Hepatocyte (in vitro differentiated cells): ENCODE results near the gene NR2E1. TPM values are rescaled to one million over a fixed set of nuclear protein-coding genes. Genes with fewer than 3 reads are reported as not detected.
A peak's percentile ranks its signal among the peaks of the same experiment; 100 is the strongest.

ENCODE experiments used
- DNase-seq: peaks from one replicate; pipeline ENCODE4 v3.0.0-alpha.2; 2016; ENCODE audit warnings: low spot score
- H2AFZ ChIP-seq: fragments of 200-600 bp; sonication (generic); 2 replicates; pipeline ENCODE4 v1.6.0; 2016; ENCODE audit warnings: antibody characterized with exemption, mild to moderate bottlenecking
- H3K27ac ChIP-seq: fragments of 200-600 bp; sonication (generic); 2 replicates; pipeline ENCODE4 v1.5.1; 2016; ENCODE audit warnings: mild to moderate bottlenecking
- H3K27me3 ChIP-seq: fragments of 200-600 bp; sonication (generic); 2 replicates; pipeline ENCODE4 v1.6.1; 2016
- H3K36me3 ChIP-seq: fragments of 200-600 bp; sonication (generic); replicated peaks from 2 replicates; pipeline ENCODE4 v1.5.1; 2016; ENCODE audit warnings: low read depth; ENCODE audit not compliant: insufficient read depth
- H3K4me1 ChIP-seq: fragments of 200-600 bp; sonication (generic); 2 replicates; pipeline ENCODE4 v1.5.1; 2016; ENCODE audit warnings: mild to moderate bottlenecking, moderate library complexity; ENCODE audit not compliant: insufficient read depth
- H3K4me2 ChIP-seq: fragments of 200-600 bp; sonication (generic); 2 replicates; pipeline ENCODE4 v1.6.0; 2016
- H3K4me3 ChIP-seq: fragments of 200-600 bp; sonication (generic); 2 replicates; pipeline ENCODE4 v1.5.1; 2016; ENCODE audit warnings: mild to moderate bottlenecking
- H3K79me2 ChIP-seq: fragments of 200-600 bp; sonication (generic); 2 replicates; pipeline ENCODE4 v1.6.0; 2017; ENCODE audit warnings: mild to moderate bottlenecking
- H3K9me2 ChIP-seq: fragments of 200-600 bp; sonication (generic); replicated peaks from 2 replicates; pipeline ENCODE4 v1.6.0; 2017; ENCODE audit warnings: mild to moderate bottlenecking; ENCODE audit not compliant: insufficient read depth
- H3K9me3 ChIP-seq: fragments of 200-600 bp; sonication (generic); 2 replicates; pipeline ENCODE4 v1.5.1; 2016; ENCODE audit warnings: low read depth, mild to moderate bottlenecking
- H4K20me1 ChIP-seq: fragments of 200-600 bp; sonication (generic); 2 replicates; pipeline ENCODE4 v1.6.0; 2016; ENCODE audit warnings: mild to moderate bottlenecking; ENCODE audit not compliant: insufficient read depth, poor library complexity, severe bottlenecking
- EZH2 ChIP-seq: fragments of 200-600 bp; sonication (generic); IDR thresholded peaks from 2 replicates; pipeline ENCODE4 v1.6.1; 2016; ENCODE audit warnings: antibody characterized with exemption, mild to moderate bottlenecking, borderline replicate concordance
- EZH2phosphoT487 ChIP-seq: fragments of 200-600 bp; sonication (generic); IDR thresholded peaks from one replicate; pipeline ENCODE4 v1.6.1; 2018; ENCODE audit warnings: antibody characterized with exemption, mild to moderate bottlenecking, low read depth, moderate library complexity; ENCODE audit not compliant: unreplicated experiment, severe bottlenecking
- whole genome bisulfite sequencing: methylation state at CpG from one replicate; pipeline ENCODE4 v1.1.6; 2016; ENCODE audit warnings: low lambda C conversion rate; ENCODE audit errors: missing lambda C conversion rate; 5-methylcytosine and 5-hydroxymethylcytosine counted together
- polyA plus RNA-seq: library from polyadenylated mRNA; unstranded; fragments of >200 nt; fragmentation: Nextera tagmentation; extraction: Ambion mirVana; gene quantifications from 2 replicates; pipeline ENCODE4 v1.2.1, GENCODE V29; 2016
- total RNA-seq: library from RNA; depleted of rRNA; stranded (reverse); fragments of >200 nt; gene quantifications from 2 replicates; pipeline ENCODE4 v1.2.3, GENCODE V29; 2014
- TF ChIP-seq, protein P1 (sequence below): fragments of 200-600 bp; sonication (generic); IDR thresholded peaks from 2 replicates; pipeline ENCODE4 v1.5.1; 2016; ENCODE audit warnings: antibody characterized with exemption, mild to moderate bottlenecking; ENCODE audit not compliant: poor library complexity

NR2E1 gene
- total and polyA plus RNA-seq, 2 experiments from 2014 or later: not detected

DNA sequence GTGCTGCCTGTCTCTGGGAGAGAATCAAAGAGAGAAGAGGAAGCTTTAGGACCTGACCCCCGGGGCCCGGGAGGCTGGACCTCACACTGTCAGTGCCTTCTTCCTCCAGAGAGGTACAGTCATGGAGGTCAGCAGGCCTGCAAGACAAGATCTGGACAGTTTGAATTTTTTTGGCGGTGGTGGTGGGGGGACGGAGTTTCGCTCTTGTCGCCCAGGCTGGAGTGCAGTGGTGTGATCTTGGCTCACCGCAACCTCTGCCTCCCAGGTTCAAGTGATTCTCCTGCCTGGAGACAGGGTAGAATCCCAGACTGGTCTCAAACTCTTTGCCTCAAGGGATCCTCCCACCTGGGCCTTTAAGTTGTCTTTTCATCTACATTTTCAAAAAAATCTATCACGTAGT lies 34.4 kb downstream of the NR2E1 start:
- no peak overlapping the region for H3K4me2 ChIP-seq
- H3K27ac ChIP-seq: peak overlapping the region; percentile 12
- no peaks in the 10 kb centered on the region for H3K79me2 ChIP-seq
- no peaks in the 10 kb centered on the region for H3K9me2 ChIP-seq
- H4K20me1 ChIP-seq: no peaks in the 10 kb centered on the region
- H3K27me3 ChIP-seq: no peaks in the 10 kb centered on the region
- WGBS: 92% methylated on average over 8 of the region's 8 CpGs
- no peaks in the 10 kb centered on the region for H3K9me3 ChIP-seq
- no peak overlapping the region for H3K4me3 ChIP-seq
- H3K36me3 ChIP-seq: no peaks in the 10 kb centered on the region
- DNase-seq: no peak
- TF ChIP-seq EZH2phosphoT487: no peak
- TF ChIP-seq, protein P1, sequence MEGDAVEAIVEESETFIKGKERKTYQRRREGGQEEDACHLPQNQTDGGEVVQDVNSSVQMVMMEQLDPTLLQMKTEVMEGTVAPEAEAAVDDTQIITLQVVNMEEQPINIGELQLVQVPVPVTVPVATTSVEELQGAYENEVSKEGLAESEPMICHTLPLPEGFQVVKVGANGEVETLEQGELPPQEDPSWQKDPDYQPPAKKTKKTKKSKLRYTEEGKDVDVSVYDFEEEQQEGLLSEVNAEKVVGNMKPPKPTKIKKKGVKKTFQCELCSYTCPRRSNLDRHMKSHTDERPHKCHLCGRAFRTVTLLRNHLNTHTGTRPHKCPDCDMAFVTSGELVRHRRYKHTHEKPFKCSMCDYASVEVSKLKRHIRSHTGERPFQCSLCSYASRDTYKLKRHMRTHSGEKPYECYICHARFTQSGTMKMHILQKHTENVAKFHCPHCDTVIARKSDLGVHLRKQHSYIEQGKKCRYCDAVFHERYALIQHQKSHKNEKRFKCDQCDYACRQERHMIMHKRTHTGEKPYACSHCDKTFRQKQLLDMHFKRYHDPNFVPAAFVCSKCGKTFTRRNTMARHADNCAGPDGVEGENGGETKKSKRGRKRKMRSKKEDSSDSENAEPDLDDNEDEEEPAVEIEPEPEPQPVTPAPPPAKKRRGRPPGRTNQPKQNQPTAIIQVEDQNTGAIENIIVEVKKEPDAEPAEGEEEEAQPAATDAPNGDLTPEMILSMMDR: no peak
- TF ChIP-seq EZH2: no peak
- H3K4me1 ChIP-seq: no peaks in the 10 kb centered on the region
- no peak overlapping the region for H2AFZ ChIP-seq

DNA sequence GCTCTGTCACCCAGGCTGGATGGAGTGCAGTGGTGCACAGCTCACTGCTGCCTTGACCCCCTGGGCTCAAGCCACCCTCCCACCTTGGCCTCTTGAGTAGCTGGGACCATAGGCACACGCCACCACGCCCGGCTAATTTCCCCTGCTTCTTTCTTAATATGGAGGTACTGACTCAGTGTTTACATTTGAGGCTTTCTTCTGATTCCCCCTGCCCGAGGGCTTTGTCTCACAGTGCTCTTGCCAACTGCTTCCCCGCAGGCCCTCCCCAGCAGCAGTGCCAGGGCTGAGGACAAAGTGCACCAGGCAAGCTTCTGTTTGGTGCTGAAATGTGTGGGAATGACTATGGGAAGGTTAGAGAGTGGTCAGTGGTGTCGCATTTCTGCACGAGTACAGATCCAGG lies 34.8 kb downstream of the NR2E1 start:
- Histone ChIP-seq H3K79me2 (no peaks in the 10 kb centered on the region), H3K4me3 (no peak overlapping the region), H3K27ac (peak overlapping the region; percentile 12), H3K27me3 (no peaks in the 10 kb centered on the region), H4K20me1 (no peaks in the 10 kb centered on the region), H3K4me1 (no peaks in the 10 kb centered on the region), H3K36me3 (no peaks in the 10 kb centered on the region), H3K9me3 (no peaks in the 10 kb centered on the region), H3K4me2 (no peak overlapping the region), H3K9me2 (no peaks in the 10 kb centered on the region), H2AFZ (no peak overlapping the region)
- TF ChIP-seq, protein P1: no peak
- no peak for TF ChIP-seq EZH2
- TF ChIP-seq EZH2phosphoT487: no peak
- WGBS: 66% methylated on average over 7 of the region's 7 CpGs
- DNase-seq: peak; percentile 26

DNA sequence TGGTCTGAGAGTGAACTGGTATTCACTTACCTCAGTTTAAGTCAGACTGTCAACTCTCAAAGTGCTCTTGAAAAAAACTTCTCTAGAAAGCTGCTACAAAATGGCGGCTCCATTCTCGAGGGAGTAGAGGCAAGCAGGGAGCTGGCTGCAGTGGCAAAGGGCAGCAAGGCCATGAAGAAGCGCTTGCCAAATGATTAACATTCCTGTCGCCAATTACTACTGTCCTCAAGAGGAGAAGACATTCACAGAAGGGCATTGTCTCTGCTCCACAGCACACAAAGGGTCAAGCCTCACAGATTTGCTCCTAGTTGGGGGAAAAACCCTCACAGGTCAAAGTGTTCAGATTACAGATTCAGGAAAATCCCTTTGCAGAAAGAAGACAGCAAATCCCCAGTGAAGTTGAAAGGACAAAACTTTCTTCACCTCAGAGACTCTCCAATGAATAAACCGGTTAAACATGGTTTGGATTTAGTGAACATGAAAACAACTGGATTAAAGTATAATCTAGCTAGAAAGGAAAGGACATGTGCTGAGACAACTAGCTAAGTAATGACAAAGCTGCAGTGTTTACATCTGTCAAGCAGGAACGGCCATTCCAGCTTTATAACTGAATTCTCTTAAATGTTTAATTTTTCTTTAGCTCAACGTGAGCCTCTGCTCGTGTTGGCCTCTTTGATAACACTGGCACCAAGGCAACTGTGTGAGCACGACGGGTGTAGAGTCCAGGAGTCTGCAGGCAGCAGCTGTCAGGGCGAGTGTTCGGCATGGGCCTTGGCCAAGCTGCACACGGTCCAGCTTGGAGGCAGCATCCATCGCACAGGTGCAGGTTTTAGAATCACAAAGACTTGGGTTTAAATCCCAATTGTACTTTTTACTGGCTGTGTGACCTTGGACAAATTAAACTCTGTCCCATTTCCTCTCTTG lies 37.6 kb downstream of the NR2E1 start:
- Histone ChIP-seq H3K9me2 (no peaks in the 10 kb centered on the region), H3K36me3 (no peaks in the 10 kb centered on the region), H3K9me3 (no peaks in the 10 kb centered on the region), H3K4me2 (no peak overlapping the region), H4K20me1 (no peaks in the 10 kb centered on the region), H3K4me1 (no peaks in the 10 kb centered on the region), H3K27me3 (no peaks in the 10 kb centered on the region), H2AFZ (no peak overlapping the region), H3K27ac (no peak overlapping the region), H3K4me3 (no peak overlapping the region), H3K79me2 (no peaks in the 10 kb centered on the region)
- 75% methylated on average over 14 of the region's 14 CpGs for WGBS
- TF ChIP-seq EZH2phosphoT487 (no peak), EZH2 (no peak)
- TF ChIP-seq, protein P1: no peak
- DNase-seq: no peak
